K562 (cell line): ENCODE results near the gene ZNF485. TPM values are rescaled to one million over a fixed set of nuclear protein-coding genes. Genes with fewer than 3 reads are reported as not detected.

Experiments
- ATAC-seq: fragments of 200-7000 bp; cut with Tn5 transposase; 3 replicates; pipeline ENCODE4 v1.9.1; 2020; ENCODE audit warnings: moderate library complexity
- BruUV-seq: library from RNA; stranded (reverse); fragments of 400-500 nt; replicated peaks from 2 replicates; lab custom pipeline; 2021; lab: Mats Ljungman, UMichigan
- CTCF ChIA-PET: fragments of 300-600 bp; formaldehyde crosslinking; extraction: SDS; loops from one replicate; lab custom pipeline; 2021; ENCODE audit warnings: low intra/inter-chr PET ratio; lab: Yijun Ruan, JAX
- POLR2A ChIA-PET: fragments of 300-600, 350-650 bp; sonication (Branson Sonifier 250); formaldehyde crosslinking; extraction: SDS; loops from one replicate; lab custom pipeline; 2021; ENCODE audit warnings: antibody characterized with exemption, inconsistent platforms; lab: Yijun Ruan, JAX
- DNase-seq, 4 experiments: peaks; one replicate each; pipeline versions ENCODE4 v3.0.0 to v3.0.0-alpha.2; 2011 to 2018; ENCODE audit warnings: low spot score in 3 of 4, mixed read lengths in 3 of 4; ENCODE audit errors: extremely low read depth in 1 of 4
- FAIRE-seq: peaks from 2 replicates; lab custom pipeline; 2011; peaks lifted over from hg19 to GRCh38; lab: Jason Lieb, UNC
- H2AFZ ChIP-seq: 2 replicates; pipeline ENCODE4 v1.6.0; 2011; ENCODE audit warnings: low read depth, low read length, control low read depth, inconsistent platforms
- H3K27ac ChIP-seq: fragments of 200-600 bp; 3 replicates; pipeline ENCODE4 v1.8.0; 2011; ENCODE audit warnings: low read depth, mild to moderate bottlenecking, control low read depth, inconsistent platforms, low read length, moderate library complexity, mixed read lengths; ENCODE audit errors: extremely low read depth
- H3K27me3 ChIP-seq, 2 experiments: fragments of 300-600 bp in 1 of 2; 2 replicates in 1 of 2; 3 replicates in 1 of 2; pipeline versions ENCODE4 v1.6.0 to v1.8.0; 2011; ENCODE audit warnings: inconsistent platforms in 2 of 2, low read length in 2 of 2, mild to moderate bottlenecking in 1 of 2, mixed read lengths in 1 of 2, moderate library complexity in 1 of 2; ENCODE audit not compliant: control insufficient read depth in 2 of 2, insufficient read depth in 2 of 2
- H3K36me3 ChIP-seq: fragments of 300-600 bp; 3 replicates; pipeline ENCODE4 v1.8.0; 2011; ENCODE audit warnings: mild to moderate bottlenecking, low read length, inconsistent platforms; ENCODE audit not compliant: control insufficient read depth, insufficient read depth
- H3K4me1 ChIP-seq, 2 experiments: fragments of 200-600 bp in 1 of 2; replicated peaks in 1 of 2; 2 replicates in 1 of 2; 3 replicates in 1 of 2; pipeline versions ENCODE4 v1.5.1 to v1.8.0; 2011; ENCODE audit warnings: inconsistent platforms in 2 of 2, low read length in 2 of 2, mild to moderate bottlenecking in 1 of 2, mixed read lengths in 1 of 2, moderate library complexity in 1 of 2; ENCODE audit not compliant: control insufficient read depth in 2 of 2, insufficient read depth in 2 of 2
- H3K4me2 ChIP-seq: 2 replicates; pipeline ENCODE4 v1.6.1; 2011; ENCODE audit warnings: low read length, control low read depth, inconsistent platforms, mixed read lengths; ENCODE audit not compliant: insufficient read depth
- H3K4me3 ChIP-seq: fragments of 200-600 bp; sonication (generic), shearing (Covaris generic); 2 replicates; pipeline ENCODE4 v1.5.1; 2016; ENCODE audit warnings: control low read depth, inconsistent platforms
- H3K79me2 ChIP-seq: fragments of 200-600 bp; 3 replicates; pipeline ENCODE4 v1.8.0; 2011; ENCODE audit warnings: low read length, inconsistent platforms; ENCODE audit not compliant: control insufficient read depth, insufficient read depth
- H3K9ac ChIP-seq, 2 experiments: 2 replicates each; pipeline versions ENCODE4 v1.6.0 to v1.6.1; 2011; ENCODE audit warnings: low read depth in 2 of 2, low read length in 2 of 2, control low read depth in 1 of 2, inconsistent platforms in 1 of 2, mild to moderate bottlenecking in 1 of 2, mixed read lengths in 1 of 2; ENCODE audit not compliant: insufficient read depth in 1 of 2
- H3K9me1 ChIP-seq: one replicate; pipeline ENCODE4 v1.6.0; 2011; ENCODE audit warnings: inconsistent platforms, mild to moderate bottlenecking, low read length, moderate library complexity; ENCODE audit not compliant: control insufficient read depth, insufficient read depth
- H3K9me3 ChIP-seq: replicated peaks from 2 replicates; pipeline ENCODE4 v1.5.1; 2011; ENCODE audit warnings: low read depth, low read length, inconsistent platforms; ENCODE audit not compliant: control insufficient read depth, insufficient read depth
- H4K20me1 ChIP-seq: replicated peaks from 2 replicates; pipeline ENCODE4 v1.6.1; 2011; ENCODE audit warnings: low read length, inconsistent platforms, mixed read lengths; ENCODE audit not compliant: control insufficient read depth, insufficient read depth
- CREB1 ChIP-seq, 2 experiments: sonication (generic) in 1 of 2; formaldehyde crosslinking in 1 of 2; IDR thresholded peaks; 2 replicates each; pipeline versions ENCODE4 v1.6.1 to v1.8.0; 2012 to 2022; ENCODE audit warnings: inconsistent platforms in 1 of 2, mild to moderate bottlenecking in 1 of 2, missing genetic modification reagents in 1 of 2, moderate library complexity in 1 of 2
- EGR1 ChIP-seq: fragments of 450-650 bp; conservative IDR thresholded peaks from 2 replicates; pipeline ENCODE4 v1.6.1; 2017; ENCODE audit warnings: mild to moderate bottlenecking
- GTF2A2 ChIP-seq: IDR thresholded peaks from 2 replicates; pipeline ENCODE4 v1.6.1; 2016; ENCODE audit warnings: mild to moderate bottlenecking, missing genetic modification characterization, missing compliant biosample characterization
- MEF2D ChIP-seq: conservative IDR thresholded peaks from 2 replicates; pipeline ENCODE4 v1.6.1; 2016; ENCODE audit warnings: low read depth, missing genetic modification characterization, missing compliant biosample characterization
- ZFP30 ChIP-seq: fragments of 250-450 bp; sonication (Bioruptor Pico); IDR thresholded peaks from 2 replicates; pipeline ENCODE4 v1.8.0; 2022; ENCODE audit warnings: moderate library complexity, mild to moderate bottlenecking, inconsistent platforms, borderline replicate concordance
- ZNF217 ChIP-seq: sonication (generic); formaldehyde crosslinking; IDR thresholded peaks from 2 replicates; pipeline ENCODE4 v1.8.0; 2022; ENCODE audit warnings: mild to moderate bottlenecking, missing genetic modification reagents
- ZNF324 ChIP-seq: fragments of 250-450 bp; sonication (Bioruptor Pico); IDR thresholded peaks from 2 replicates; pipeline ENCODE4 v1.4.0; 2020; ENCODE audit warnings: mild to moderate bottlenecking
- ZNF431 ChIP-seq: sonication (generic); formaldehyde crosslinking; IDR thresholded peaks from 2 replicates; pipeline ENCODE4 v1.8.0; 2022; ENCODE audit warnings: mild to moderate bottlenecking, missing genetic modification reagents
- ZNF518B ChIP-seq: fragments of 250-450 bp; sonication (Bioruptor Pico); IDR thresholded peaks from 2 replicates; pipeline ENCODE4 v1.5.0; 2021; ENCODE audit warnings: mild to moderate bottlenecking, moderate library complexity
- WGBS: fragments of 100-300 bp; shearing (Covaris generic); methylation state at CpG from one replicate; pipeline ENCODE4 v1.1.6; 2016; ENCODE audit warnings: low coverage, mixed read lengths; ENCODE audit not compliant: insufficient coverage; ENCODE audit errors: missing lambda C conversion rate; 5-methylcytosine and 5-hydroxymethylcytosine counted together
- in situ Hi-C: fragments of 300-500 bp; cut with MboI; formaldehyde crosslinking; loops from 4 replicates; pipeline ENCODE4 v1.15.0; 2018; ENCODE audit warnings: inconsistent platforms, mixed read lengths
- intact Hi-C: fragments of 100-400 bp; cut with micrococcal nuclease; formaldehyde crosslinking; loops from 2 replicates; pipeline ENCODE4 v1.14.2; 2022
- polyA plus RNA-seq, 8 experiments: library from polyadenylated mRNA; depleted of rRNA in 4 of 8; stranded (reverse) in 5 of 8; unstranded in 3 of 8; fragments of >200 nt; fragmentation: Nextera tagmentation in 2 of 8; fragmentation: Illumina TruSeq in 1 of 8; extraction: Ambion mirVana in 2 of 8; extraction: Trizol in 1 of 8; gene quantifications; 2 replicates each; pipeline versions ENCODE4 v1.2.1 to v1.2.3, GENCODE V29; 2011 to 2014; ENCODE audit warnings: inconsistent platforms in 1 of 8, missing spikeins in 1 of 8
- total RNA-seq, 7 experiments: library from RNA; depleted of rRNA in 6 of 7; stranded (reverse); fragments of >200 nt in 6 of 7; fragmentation: Illumina TruSeq in 2 of 7; extraction: Trizol in 2 of 7; gene quantifications; 2 replicates each; pipeline versions ENCODE4 v1.2.1 to v1.2.3, GENCODE V29; 2011 to 2021; ENCODE audit warnings: low replicate concordance in 1 of 7

The ZNF485 gene
- total and polyA plus RNA-seq, 9 of the 15 experiments (the other 6 are each of a cell fraction or from before 2014, with no cell fraction given), result 8.0 to 18.7 (median 11.9) TPM

GRCh38 chr10:43585981-43586729 lies 20.1 kb upstream of the ZNF485 start:
- BruUV-seq, result no TSS peak
- intact Hi-C loops (no loop called here), in situ Hi-C loops (no loop called here)
- TF ChIP-seq MEF2D (tag) (no peak), CREB1 (IDR thresholded peaks at IDR 0.05) (no peak), CREB1 (CRISPR knock-in tag; IDR thresholded peaks at IDR 0.05) (no peak), GTF2A2 (tag) (no peak), ZNF324 (CRISPR knock-in tag) (no peak), EGR1 (no peak), ZFP30 (CRISPR knock-in tag) (no peak), ZNF217 (CRISPR knock-in tag) (no peak), ZNF518B (CRISPR knock-in tag) (no peak), ZNF431 (CRISPR knock-in tag) (no peak)
- Histone ChIP-seq H3K79me2 (no peaks in the 10 kb centered on the region), H3K9me1 (no peaks in the 10 kb centered on the region), H3K4me1 (no peaks in the 10 kb centered on the region), H3K4me3 (no peak overlapping the region), H3K9me3 (peaks cover 4% of the 10 kb centered on the region), H3K9ac (no peak overlapping the region), H3K27me3 (peaks cover 0 to 10% of the 10 kb centered on the region in 2 experiments; a peak in 2 of 5 replicates), H2AFZ (peak overlapping the region; percentile 72; the same call in 1 of the 2 replicates), H4K20me1 (no peaks in the 10 kb centered on the region), H3K4me2 (no peak overlapping the region; the same call in 1 of the 2 replicates), H3K36me3 (no peaks in the 10 kb centered on the region), H3K27ac (no peak overlapping the region)
- DNase-seq, result no peak
- FAIRE-seq, result no peak
- POLR2A ChIA-PET, result interaction anchor here (0.7 to 1.2 kb wide), 2 partner anchors 9 to 13 kb away, joined by 3 to 4 read pairs; no protein-coding TSS in a partner anchor
- 1% methylated on average over 9 of the region's 9 CpGs for WGBS
- no peak; the same call in 2 of the 3 replicates for ATAC-seq
- CTCF ChIA-PET, result no interaction called here
